H9 (cell line): ENCODE data around the gene SH3BGR. TPM values are rescaled to one million over a fixed set of nuclear protein-coding genes. Genes with fewer than 3 reads are reported as not detected.

ENCODE experiments used
- DNase-seq: peaks from one replicate; pipeline ENCODE4 v3.0.0-alpha.2; 2017
- H2AFZ ChIP-seq: one replicate; pipeline ENCODE4 v1.6.1; 2013; ENCODE audit warnings: mild to moderate bottlenecking, low read length, control low read depth, moderate library complexity
- H2AK5ac ChIP-seq: 2 replicates; pipeline ENCODE4 v1.6.1; 2013; ENCODE audit warnings: low read length, control low read depth, mixed read lengths; ENCODE audit not compliant: insufficient read length
- H2BK120ac ChIP-seq: one replicate; pipeline ENCODE4 v1.6.1; 2013; ENCODE audit warnings: low read depth, mild to moderate bottlenecking, low read length, control low read depth, inconsistent platforms; ENCODE audit not compliant: poor library complexity, severe bottlenecking
- H2BK12ac ChIP-seq: 2 replicates; pipeline ENCODE4 v1.6.1; 2013; ENCODE audit warnings: low read length, control low read depth, mixed read lengths, low read depth; ENCODE audit not compliant: insufficient read length
- H2BK15ac ChIP-seq: 2 replicates; pipeline ENCODE4 v1.6.1; 2013; ENCODE audit warnings: low read depth, low read length, control low read depth
- H2BK20ac ChIP-seq: one replicate; pipeline ENCODE4 v1.6.1; 2013; ENCODE audit warnings: low read depth, mild to moderate bottlenecking, low read length, control low read depth, inconsistent platforms; ENCODE audit not compliant: poor library complexity, severe bottlenecking
- H2BK5ac ChIP-seq: 2 replicates; pipeline ENCODE4 v1.6.1; 2013; ENCODE audit warnings: low read length, control low read depth, mixed read lengths; ENCODE audit not compliant: insufficient read length
- H3K14ac ChIP-seq: 2 replicates; pipeline ENCODE4 v1.6.1; 2013; ENCODE audit warnings: low read length, control low read depth; ENCODE audit not compliant: insufficient read depth
- H3K18ac ChIP-seq: 2 replicates; pipeline ENCODE4 v1.6.1; 2013; ENCODE audit warnings: low read depth, mild to moderate bottlenecking, mixed read lengths, low read length, control low read depth; ENCODE audit not compliant: insufficient read length
- H3K23ac ChIP-seq: 2 replicates; pipeline ENCODE4 v1.6.1; 2013; ENCODE audit warnings: low read length, control low read depth, mixed read lengths, low read depth; ENCODE audit not compliant: insufficient read length
- H3K23me2 ChIP-seq: 2 replicates; pipeline ENCODE4 v1.6.1; 2013; ENCODE audit warnings: low read depth, mild to moderate bottlenecking, mixed read lengths, low read length, control low read depth; ENCODE audit not compliant: insufficient read length, poor library complexity, severe bottlenecking
- H3K27ac ChIP-seq: 2 replicates; pipeline ENCODE4 v1.5.1; 2013; ENCODE audit warnings: low read length, control low read depth, mixed read lengths, low read depth; ENCODE audit not compliant: insufficient read length
- H3K27me3 ChIP-seq: 2 replicates; pipeline ENCODE4 v1.6.1; 2013; ENCODE audit warnings: low read length, control low read depth, inconsistent platforms; ENCODE audit not compliant: insufficient read depth
- H3K4ac ChIP-seq: 2 replicates; pipeline ENCODE4 v1.6.1; 2013; ENCODE audit warnings: low read depth, mild to moderate bottlenecking, control low read depth, inconsistent platforms, low read length, moderate library complexity
- H3K4me1 ChIP-seq: 2 replicates; pipeline ENCODE4 v1.6.1; 2013; ENCODE audit warnings: low read length, control low read depth, inconsistent platforms; ENCODE audit not compliant: insufficient read depth
- H3K4me2 ChIP-seq: 2 replicates; pipeline ENCODE4 v1.6.1; 2013; ENCODE audit warnings: low read length, control low read depth, mixed read lengths; ENCODE audit not compliant: insufficient read length, insufficient read depth
- H3K56ac ChIP-seq: 2 replicates; pipeline ENCODE4 v1.6.1; 2013; ENCODE audit warnings: low read depth, mild to moderate bottlenecking, mixed read lengths, low read length, control low read depth; ENCODE audit not compliant: insufficient read length
- H3K79me1 ChIP-seq: 2 replicates; pipeline ENCODE4 v1.6.1; 2013; ENCODE audit warnings: low read depth, mild to moderate bottlenecking, moderate library complexity, low read length, control low read depth, inconsistent platforms; ENCODE audit not compliant: insufficient read depth, poor library complexity, severe bottlenecking
- H3K79me2 ChIP-seq: 2 replicates; pipeline ENCODE4 v1.6.1; 2013; ENCODE audit warnings: low read length, control low read depth, inconsistent platforms; ENCODE audit not compliant: insufficient read depth
- H3K9ac ChIP-seq: 2 replicates; pipeline ENCODE4 v1.6.1; 2013; ENCODE audit warnings: low read length, control low read depth, mixed read lengths; ENCODE audit not compliant: insufficient read length; ENCODE audit errors: extremely low read depth
- H3K9me3 ChIP-seq: one replicate; pipeline ENCODE4 v1.6.1; 2013; ENCODE audit warnings: low read depth, low read length, inconsistent platforms; ENCODE audit not compliant: control insufficient read depth
- H3T11ph ChIP-seq: one replicate; pipeline ENCODE4 v1.6.1; 2013; ENCODE audit warnings: mild to moderate bottlenecking, low read length, control low read depth, inconsistent platforms
- H4K20me1 ChIP-seq: one replicate; pipeline ENCODE4 v1.6.1; 2013; ENCODE audit not compliant: control insufficient read depth, insufficient read length, insufficient read depth
- H4K5ac ChIP-seq: 2 replicates; pipeline ENCODE4 v1.6.1; 2013; ENCODE audit warnings: low read depth, mild to moderate bottlenecking, mixed read lengths, low read length, control low read depth; ENCODE audit not compliant: insufficient read length
- H4K8ac ChIP-seq: replicated peaks from 2 replicates; pipeline ENCODE4 v1.6.1; 2013; ENCODE audit warnings: low read length, control low read depth, mixed read lengths, low read depth; ENCODE audit not compliant: insufficient read length
- H4K91ac ChIP-seq: 2 replicates; pipeline ENCODE4 v1.6.1; 2013; ENCODE audit warnings: low read depth, mild to moderate bottlenecking, moderate library complexity, mixed read lengths, low read length, control low read depth; ENCODE audit not compliant: insufficient read length
- H3K27ac Mint-ChIP-seq, 3 experiments: 2 replicates in 2 of 3; 3 replicates in 1 of 3; pipeline ENCODE4 v1.8.0; 2020 to 2021; ENCODE audit warnings: mixed read lengths in 3 of 3, mild to moderate bottlenecking in 1 of 3, moderate library complexity in 1 of 3
- H3K27me3 Mint-ChIP-seq: 2 replicates; pipeline ENCODE4 v1.8.0; 2021; ENCODE audit warnings: low read depth, mild to moderate bottlenecking, moderate library complexity, mixed read lengths
- H3K36me3 Mint-ChIP-seq, 3 experiments: 2 replicates in 2 of 3; 3 replicates in 1 of 3; pipeline ENCODE4 v1.8.0; 2020 to 2021; ENCODE audit warnings: low read depth in 3 of 3, mixed read lengths in 3 of 3; ENCODE audit not compliant: insufficient read depth in 1 of 3
- H3K4me1 Mint-ChIP-seq, 2 experiments: 2 replicates each; pipeline ENCODE4 v1.8.0; 2020; ENCODE audit warnings: mixed read lengths in 2 of 2
- H3K4me3 Mint-ChIP-seq, 2 experiments: 2 replicates in 1 of 2; 3 replicates in 1 of 2; pipeline ENCODE4 v1.8.0; 2020 to 2021; ENCODE audit warnings: mild to moderate bottlenecking in 2 of 2, mixed read lengths in 2 of 2, moderate library complexity in 1 of 2
- H3K9me3 Mint-ChIP-seq, 2 experiments: 2 replicates in 1 of 2; 3 replicates in 1 of 2; pipeline ENCODE4 v1.8.0; 2020; ENCODE audit warnings: mild to moderate bottlenecking in 2 of 2, mixed read lengths in 2 of 2, moderate library complexity in 1 of 2
- CTCF ChIP-seq: fragments of 200-600 bp; sonication (generic); conservative IDR thresholded peaks from 3 replicates; pipeline ENCODE4 v1.8.0; 2021; ENCODE audit warnings: antibody characterized with exemption, mild to moderate bottlenecking
- WGBS: extraction: QIAGEN DNeasy Blood & Tissue Kit; methylation state at CpG from one replicate; pipeline ENCODE4 v1.1.7; 2013; ENCODE audit warnings: missing lambda C conversion rate, low lambda C conversion rate, mixed read lengths; ENCODE audit not compliant: insufficient read length; ENCODE audit errors: extremely low coverage; 5-methylcytosine and 5-hydroxymethylcytosine counted together
- total RNA-seq: library from RNA; stranded (reverse); gene quantifications from 2 replicates; pipeline ENCODE4 v1.2.1, GENCODE V29; 2021

Gene SH3BGR
- total RNA-seq, 1 experiment from 2014 or later = 2.9 TPM

- Histone ChIP-seq H3K79me1 (no peaks in the 10 kb centered on the region), H3K27me3 (no peaks in the 10 kb centered on the region), H2BK120ac (no peak overlapping the region), H3K9me3 (no peaks in the 10 kb centered on the region), H4K20me1 (no peaks in the 10 kb centered on the region), H3K23ac (no peak overlapping the region), H3K9ac (no peak overlapping the region), H3T11ph (no peak overlapping the region), H2BK20ac (no peak overlapping the region), H3K79me2 (no peaks in the 10 kb centered on the region), H3K4ac (no peak overlapping the region), H2AFZ (no peak overlapping the region), H2BK12ac (no peak overlapping the region), H4K91ac (no peak overlapping the region), H3K27ac (no peak overlapping the region), H3K4me1 (0 out of 2 replicates have a peak, but pooled peaks cover 2% of the 10 kb centered on the region), H4K5ac (no peak overlapping the region), H3K18ac (no peak overlapping the region), H2AK5ac (no peak overlapping the region), H2BK15ac (no peak overlapping the region), H3K23me2 (no peaks in the 10 kb centered on the region), H3K56ac (no peak overlapping the region), H2BK5ac (no peak overlapping the region), H4K8ac (no peak overlapping the region), H3K14ac (no peak overlapping the region), H3K4me2 (no peak overlapping the region)
- H3K36me3 Mint-ChIP-seq = peaks cover 0 to 13% (median 2%) of the 10 kb centered on the region in 3 experiments; a peak in 4 of 7 replicates
- H3K27ac Mint-ChIP-seq = no peak overlapping the region
- TF ChIP-seq CTCF = no peak
- no peak overlapping the region; a peak in 1 of 5 replicates for H3K4me3 Mint-ChIP-seq
- no CpG with 5 or more reads among the region's 8 CpGs for WGBS
- H3K27me3 Mint-ChIP-seq = peaks cover 2% of the 10 kb centered on the region
- peaks cover 31 to 36% of the 10 kb centered on the region in 2 experiments for H3K4me1 Mint-ChIP-seq
- H3K9me3 Mint-ChIP-seq = peaks cover 0 to 2% of the 10 kb centered on the region in 2 experiments; a peak in 3 of 5 replicates
- peak; percentile 57 for DNase-seq
Measured at GRCh38 chr21:39531064-39531463, 79.3 kb downstream of the SH3BGR start.
